Measurements from ENCODE around the gene TRMU. TPM values are rescaled to one million over a fixed set of nuclear protein-coding genes. Genes with fewer than 3 reads are reported as not detected.

Gene TRMU
- total and polyA plus RNA-seq, 2 experiments from 2014 or later = 38.0 to 40.9 TPM

GRCh38 chr22:46290121-46290842, 45.2 kb upstream of the TRMU start:
- Histone ChIP-seq H2AFZ (no peak overlapping the region), H3K4me2 (no peak overlapping the region), H3K36me3 (replicated peaks; ENCODE audit: insufficient read depth, low read depth) (no peaks in the 10 kb centered on the region), H3K4me1 (ENCODE audit: insufficient read depth) (no peaks in the 10 kb centered on the region), H3K4me3 (no peak overlapping the region), H4K20me1 (ENCODE audit: insufficient read depth, poor library complexity, severe bottlenecking) (no peaks in the 10 kb centered on the region), H3K27ac (no peak overlapping the region), H3K9me2 (replicated peaks; ENCODE audit: insufficient read depth) (no peaks in the 10 kb centered on the region), H3K79me2 (no peaks in the 10 kb centered on the region), H3K9me3 (ENCODE audit: low read depth) (no peaks in the 10 kb centered on the region), H3K27me3 (no peaks in the 10 kb centered on the region)
- over 99% methylated on average over 15 of the region's 17 CpGs for WGBS (ENCODE audit: low lambda C conversion rate, missing lambda C conversion rate)
- DNase-seq (ENCODE audit: low spot score) = no peak
- TF ChIP-seq CTCF (IDR thresholded peaks at IDR 0.05; ENCODE audit: poor library complexity) (no peak), EZH2phosphoT487 (IDR thresholded peaks at IDR 0.05; ENCODE audit: low read depth, severe bottlenecking, unreplicated experiment) (no peak), EZH2 (IDR thresholded peaks at IDR 0.05; ENCODE audit: borderline replicate concordance) (no peak)

GRCh38 chr22:46290843-46291785, 44.4 kb upstream of the TRMU start:
- WGBS (ENCODE audit: low lambda C conversion rate, missing lambda C conversion rate) = 98% methylated on average over 20 of the region's 23 CpGs

GRCh38 chr22:46292173-46292572, 43.3 kb upstream of the TRMU start:
- WGBS (ENCODE audit: low lambda C conversion rate, missing lambda C conversion rate) = 96% methylated on average over 3 of the region's 3 CpGs
- no peak for DNase-seq (ENCODE audit: low spot score)
- Histone ChIP-seq H4K20me1 (ENCODE audit: insufficient read depth, poor library complexity, severe bottlenecking) (no peaks in the 10 kb centered on the region), H3K36me3 (replicated peaks; ENCODE audit: insufficient read depth, low read depth) (no peaks in the 10 kb centered on the region), H3K27ac (no peak overlapping the region), H3K27me3 (no peaks in the 10 kb centered on the region), H2AFZ (no peak overlapping the region), H3K4me3 (no peak overlapping the region), H3K4me2 (no peak overlapping the region), H3K4me1 (ENCODE audit: insufficient read depth) (peaks cover 8% of the 10 kb centered on the region), H3K9me2 (replicated peaks; ENCODE audit: insufficient read depth) (no peaks in the 10 kb centered on the region), H3K79me2 (no peaks in the 10 kb centered on the region), H3K9me3 (ENCODE audit: low read depth) (no peaks in the 10 kb centered on the region)
- TF ChIP-seq CTCF (IDR thresholded peaks at IDR 0.05; ENCODE audit: poor library complexity) (no peak), EZH2phosphoT487 (IDR thresholded peaks at IDR 0.05; ENCODE audit: low read depth, severe bottlenecking, unreplicated experiment) (no peak), EZH2 (IDR thresholded peaks at IDR 0.05; ENCODE audit: borderline replicate concordance) (no peak)

More at GRCh38 chr22:46290843-46291785, 44.4 kb upstream of the TRMU start:
- H3K27ac ChIP-seq = no peak overlapping the region
- H3K4me2 ChIP-seq = no peak overlapping the region
- no peaks in the 10 kb centered on the region for H3K9me2 ChIP-seq (replicated peaks; ENCODE audit: insufficient read depth)
- no peak overlapping the region for H2AFZ ChIP-seq
- no peaks in the 10 kb centered on the region for H3K36me3 ChIP-seq (replicated peaks; ENCODE audit: insufficient read depth, low read depth)
- H4K20me1 ChIP-seq (ENCODE audit: insufficient read depth, poor library complexity, severe bottlenecking) = no peaks in the 10 kb centered on the region
- H3K4me3 ChIP-seq = no peak overlapping the region
- H3K27me3 ChIP-seq = no peaks in the 10 kb centered on the region
- no peak for TF ChIP-seq EZH2 (IDR thresholded peaks at IDR 0.05; ENCODE audit: borderline replicate concordance)
- no peak for TF ChIP-seq CTCF (IDR thresholded peaks at IDR 0.05; ENCODE audit: poor library complexity)
- TF ChIP-seq EZH2phosphoT487 (IDR thresholded peaks at IDR 0.05; ENCODE audit: low read depth, severe bottlenecking, unreplicated experiment) = no peak
- DNase-seq (ENCODE audit: low spot score) = no peak
- no peaks in the 10 kb centered on the region for H3K9me3 ChIP-seq (ENCODE audit: low read depth)
- peaks cover 8% of the 10 kb centered on the region for H3K4me1 ChIP-seq (ENCODE audit: insufficient read depth)
- no peaks in the 10 kb centered on the region for H3K79me2 ChIP-seq

Measured in hepatocyte (in vitro differentiated cells).